GM21723 (cell line): Measurements from ENCODE around the gene C1orf159.
"Not testable (repeated sequence)": the region's sequence is repeated elsewhere in the genome, so short reads cannot be mapped to it uniquely, and the experiment has no call there.

Experiments used
- ATAC-seq: cut with Tn5 transposase; IDR thresholded peaks from one replicate; pipeline ENCODE4 v1.9.1; 2021; ENCODE audit warnings: mild to moderate bottlenecking, moderate library complexity; ENCODE audit not compliant: unreplicated experiment

The C1orf159 gene

GRCh38 chr1:1115786-1116700 lies at the start of gene C1orf159:
Gene C1orf159 (minus strand): TSS chr1:1116089. CDS start chr1:1091543, 24,546 bp downstream.
- peak; percentile 93 for ATAC-seq

GRCh38 chr1:1165485-1165884 lies 49.6 kb upstream of the C1orf159 start:
- no peak for ATAC-seq

DNA sequence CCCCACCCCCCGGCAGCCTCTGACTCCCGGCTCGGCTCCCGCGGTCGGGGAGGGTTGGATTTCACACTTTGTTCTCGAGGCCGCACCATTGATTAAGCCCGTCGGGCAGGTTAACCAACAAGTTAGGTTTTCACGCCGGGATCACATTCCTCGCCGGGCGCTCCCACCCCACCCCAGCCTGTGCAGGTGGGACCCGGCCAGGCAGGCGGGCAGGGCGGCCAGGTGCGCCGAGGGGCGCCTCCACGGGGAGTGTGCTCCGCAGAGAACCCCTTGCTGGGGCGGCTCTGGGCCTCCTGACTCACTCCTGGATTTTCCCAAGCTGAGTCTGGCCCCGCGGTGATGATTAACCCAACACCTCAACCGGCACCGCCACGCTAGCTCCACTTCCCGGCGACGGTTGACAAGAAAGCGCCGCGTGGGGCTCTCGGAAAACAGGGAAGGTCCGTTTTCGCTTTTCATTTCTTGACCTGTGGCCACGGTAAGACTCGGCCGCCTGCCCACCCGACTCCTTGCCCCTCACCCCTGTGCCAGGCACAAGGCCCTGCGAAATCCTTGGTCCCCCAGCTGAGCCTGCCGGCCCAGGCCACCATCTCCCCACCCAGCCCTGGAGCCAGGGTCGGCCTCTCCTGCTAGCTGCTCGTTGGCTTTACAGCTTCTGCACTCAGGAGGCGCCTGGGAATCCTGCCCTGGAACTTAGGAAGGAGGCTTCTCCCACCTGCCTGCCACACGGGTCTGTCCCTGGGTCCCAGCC lies 49.0 kb upstream of the C1orf159 start:
- no peak for ATAC-seq

DNA sequence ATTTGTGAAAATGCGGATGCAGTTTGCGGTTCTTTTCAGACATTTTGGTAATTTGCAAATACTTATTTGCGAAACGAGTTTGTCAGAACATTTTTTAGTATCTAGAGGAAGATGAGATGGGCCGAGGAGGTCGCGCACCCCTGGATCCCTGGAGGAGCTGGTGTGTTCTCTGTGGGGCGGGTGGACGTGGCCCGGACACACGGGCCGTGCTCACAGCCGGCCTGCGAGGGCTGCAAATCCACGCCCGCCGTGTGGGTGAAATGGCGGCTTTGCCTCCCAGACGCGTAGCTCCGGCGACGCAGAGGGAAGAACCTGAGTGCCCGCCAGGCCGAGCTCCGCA lies 48.4 kb upstream of the C1orf159 start:
- ATAC-seq, result no peak

GRCh38 chr1:1163538-1164070 lies 47.7 kb upstream of the C1orf159 start:
- no peak for ATAC-seq

DNA sequence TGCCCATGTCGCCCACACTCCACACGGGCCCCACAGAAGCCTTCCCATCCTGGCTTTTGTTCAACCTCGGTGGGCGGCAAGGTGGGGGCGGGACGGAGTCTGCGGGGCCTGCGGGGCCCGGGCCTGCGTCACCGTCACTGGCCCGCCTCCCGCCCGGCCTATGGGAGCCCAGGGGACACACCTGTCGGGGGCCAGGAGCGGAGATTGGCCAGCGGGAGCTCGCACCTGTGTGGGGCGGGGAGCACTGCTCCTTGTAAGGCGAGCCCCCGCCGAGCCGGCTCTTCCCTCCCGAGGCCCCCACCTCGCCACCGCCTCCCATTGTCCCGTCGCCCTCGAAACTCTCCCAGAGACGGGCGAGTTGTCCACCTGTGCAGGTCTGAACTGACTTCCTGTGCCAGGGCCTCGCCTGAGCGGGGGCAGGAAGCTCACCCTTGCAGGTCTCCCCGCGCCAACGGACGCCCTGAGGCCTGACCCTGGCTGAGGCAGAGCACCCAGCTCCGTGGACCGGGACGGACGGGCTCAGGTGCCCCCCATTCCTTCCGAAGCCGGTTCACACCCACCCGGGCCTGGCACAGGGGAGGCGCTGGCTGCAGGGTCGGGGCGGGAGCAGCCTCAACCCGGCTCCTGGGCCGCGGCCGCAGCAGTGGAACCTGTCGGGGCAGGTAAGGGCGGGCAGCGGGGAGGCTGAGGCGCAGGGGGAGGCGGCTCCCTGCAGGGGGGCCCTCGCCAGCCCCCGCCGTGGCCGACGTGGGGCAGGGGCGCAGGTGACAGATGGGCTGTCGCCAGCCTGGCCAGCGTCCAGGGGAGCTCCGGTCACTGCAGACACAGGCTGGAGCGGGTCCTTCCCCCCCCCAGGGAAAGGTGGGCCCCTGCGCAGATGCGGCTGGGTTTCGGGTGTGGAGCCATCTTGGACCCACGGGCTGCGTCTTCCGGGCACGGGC lies 47.0 kb upstream of the C1orf159 start:
- ATAC-seq, result no peak

DNA sequence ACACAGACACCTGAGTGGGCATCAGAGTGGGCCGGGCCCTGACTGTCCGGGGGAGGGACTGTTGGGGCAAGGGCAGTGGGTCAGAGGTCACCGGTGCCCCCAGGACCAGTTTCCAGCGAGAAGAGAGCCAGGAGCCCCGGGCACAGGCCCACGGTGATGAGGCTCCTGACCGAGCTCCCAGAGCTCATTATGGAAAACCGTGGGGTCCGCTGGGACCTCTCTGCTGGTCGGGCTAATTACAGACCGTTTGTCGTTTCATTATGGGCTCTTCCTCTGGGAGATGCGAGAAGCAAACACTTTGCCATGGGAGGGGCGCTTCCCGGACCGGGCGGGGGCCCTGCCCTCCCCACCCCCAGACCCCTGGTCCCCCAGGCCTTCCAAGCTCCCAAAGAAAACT lies 45.8 kb upstream of the C1orf159 start:
- no peak for ATAC-seq

DNA sequence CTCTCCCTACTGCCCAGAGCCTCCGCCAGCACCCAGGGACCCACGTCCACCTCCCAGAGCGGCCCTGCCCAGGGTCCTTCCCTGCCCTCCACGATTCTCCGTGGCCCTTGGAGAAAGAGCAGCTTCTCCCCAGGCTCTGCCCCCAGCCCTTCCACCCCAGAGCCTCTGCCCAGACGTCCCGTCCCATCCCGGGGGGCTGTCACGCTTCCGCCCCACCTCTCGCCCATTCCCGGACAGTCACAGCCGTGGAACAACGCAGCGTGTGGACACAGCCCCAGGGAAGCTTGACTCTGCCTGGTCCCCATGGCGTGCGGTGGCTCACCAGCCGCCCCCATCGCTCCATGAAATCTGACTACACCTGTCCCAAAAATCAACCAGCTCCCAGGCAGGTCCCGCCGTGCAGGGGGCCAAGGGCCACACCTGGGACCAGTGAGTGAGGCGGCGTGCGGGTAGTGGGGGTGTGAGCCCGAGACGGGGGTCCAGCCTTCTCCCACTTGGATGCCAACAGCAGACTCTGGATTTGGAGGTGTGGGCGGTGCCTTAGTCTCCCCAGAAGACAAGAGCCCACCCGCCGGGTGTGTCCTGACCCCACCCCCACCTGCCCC lies 45.3 kb upstream of the C1orf159 start:
- no peak for ATAC-seq

- no peak for ATAC-seq
Measured at GRCh38 chr1:1160281-1160930, 44.5 kb upstream of the C1orf159 start.

DNA sequence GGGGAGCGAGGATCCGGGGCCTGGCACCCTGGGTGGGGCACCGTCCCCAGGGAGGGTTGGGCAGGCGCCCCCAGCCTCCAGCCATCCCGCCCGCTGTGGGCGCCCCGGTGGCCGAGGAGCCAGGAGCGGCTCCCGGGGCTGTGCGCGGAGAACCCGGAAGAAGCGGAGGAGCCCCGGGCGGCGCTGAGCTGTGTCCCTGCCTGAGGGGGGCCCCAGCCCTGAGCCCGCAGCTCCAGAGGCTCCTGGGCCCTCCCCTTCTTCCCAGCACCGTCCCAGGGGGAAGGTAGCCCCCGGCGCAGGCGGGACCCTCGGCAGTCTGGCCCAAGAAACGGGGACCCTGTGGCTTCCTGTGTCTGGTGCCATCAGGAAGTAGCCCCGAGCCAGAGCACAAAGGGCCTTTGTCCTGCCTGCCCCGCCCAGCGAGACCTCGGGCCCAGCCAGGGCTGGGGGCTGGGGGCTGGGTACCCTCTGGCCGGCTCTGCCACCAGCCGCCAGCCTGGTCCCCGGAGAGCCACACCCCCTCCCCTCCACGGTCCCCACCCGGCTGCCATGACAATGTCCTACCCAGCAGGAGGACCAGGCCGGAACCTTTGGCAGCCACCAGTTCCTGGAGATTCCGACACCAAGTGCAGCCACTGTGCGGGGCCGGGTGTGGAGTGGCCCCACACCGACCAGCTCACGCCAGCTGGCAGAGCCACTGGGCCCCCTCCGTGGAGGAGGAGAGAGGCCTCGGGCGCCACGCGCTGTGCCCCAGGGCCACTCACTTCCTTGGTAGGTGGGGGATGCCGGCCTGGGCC lies 42.2 kb upstream of the C1orf159 start:
- ATAC-seq, result peak; percentile 57

DNA sequence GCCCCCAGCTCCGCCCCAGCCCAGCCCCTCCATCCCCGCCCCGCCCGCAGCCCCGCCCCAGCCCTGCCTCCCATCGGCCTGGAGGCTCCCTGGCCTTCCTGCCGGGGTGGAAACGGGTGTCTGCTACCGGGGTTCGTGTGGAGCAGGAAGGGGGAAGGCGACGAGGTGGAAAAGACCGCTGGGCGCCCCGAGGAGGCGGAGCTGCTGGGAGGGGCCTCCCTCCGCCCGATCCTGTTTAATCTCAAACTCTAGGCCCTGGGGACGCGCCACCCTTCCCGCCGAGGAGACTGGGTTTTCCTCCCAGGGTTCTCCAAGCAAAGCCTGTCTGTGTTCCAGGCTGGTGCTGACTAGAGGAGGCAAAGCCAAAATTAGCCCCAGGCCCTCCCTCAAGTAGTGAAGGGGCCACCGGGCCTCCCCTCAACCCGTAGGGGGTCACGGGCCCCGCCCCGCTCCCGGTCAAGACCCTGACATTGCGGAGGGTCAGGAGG lies 41.6 kb upstream of the C1orf159 start:
- ATAC-seq, result peak; percentile 70

- ATAC-seq, result no peak
Measured at GRCh38 chr1:1157033-1157365, 41.1 kb upstream of the C1orf159 start.

GRCh38 chr1:1156140-1157032 lies 40.5 kb upstream of the C1orf159 start:
- ATAC-seq, result no peak

DNA sequence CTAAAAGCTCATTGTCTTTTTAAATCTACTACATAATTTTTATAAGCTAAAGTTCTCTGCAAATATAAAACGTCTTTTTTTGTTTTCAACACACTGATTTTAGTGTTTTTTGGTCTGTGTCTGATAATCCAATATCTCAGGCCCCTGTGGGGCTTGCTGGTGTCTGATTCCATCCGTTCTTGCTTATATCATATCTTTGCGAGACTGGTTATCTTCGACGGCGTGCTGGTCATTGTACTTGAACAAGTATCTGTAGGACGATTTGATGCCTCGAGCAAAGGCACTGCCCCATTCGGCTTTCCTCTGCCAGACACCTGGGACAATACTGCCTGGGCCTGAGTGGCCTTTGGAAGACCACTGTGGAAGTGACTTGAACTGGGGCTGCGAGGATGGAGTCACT lies 39.4 kb upstream of the C1orf159 start:
- no peak for ATAC-seq

DNA sequence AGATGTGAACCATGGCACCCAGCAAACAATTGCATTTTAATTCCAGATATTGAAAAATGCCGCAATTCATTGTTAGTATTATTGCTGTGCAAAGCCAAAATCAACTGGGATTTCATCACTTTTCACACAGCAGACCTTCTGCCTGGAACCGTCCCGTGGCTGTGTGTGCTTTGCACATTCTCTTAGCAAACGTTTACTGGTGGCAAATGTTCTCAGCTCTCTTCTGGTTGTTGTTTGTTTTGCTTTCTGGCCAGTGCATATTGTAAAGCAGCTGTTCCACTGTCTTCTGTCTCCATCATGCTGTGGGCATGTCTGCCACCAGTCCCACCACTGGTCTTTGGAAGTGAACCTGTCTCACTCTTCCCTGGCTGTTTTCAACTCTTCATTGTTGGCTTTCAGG lies 38.0 kb upstream of the C1orf159 start:
- ATAC-seq, result no peak

- not testable (repeated sequence) for ATAC-seq
Measured at GRCh38 chr1:1153215-1153614, 37.3 kb upstream of the C1orf159 start.

- ATAC-seq, result not testable (repeated sequence)
Measured at GRCh38 chr1:1152431-1152830, 36.5 kb upstream of the C1orf159 start.

GRCh38 chr1:1151306-1151705 lies 35.4 kb upstream of the C1orf159 start:
- ATAC-seq, result no peak
